ENCODE measurements around the gene ZNF598. TPM values are rescaled to one million over a fixed set of nuclear protein-coding genes. Genes with fewer than 3 reads are reported as not detected.

The ZNF598 gene
- total and polyA plus RNA-seq, 2 of the 13 experiments (the other 11 are each of a cell fraction or from before 2014, with no cell fraction given) = 13.5 to 14.2 TPM

GRCh38 chr16:2003827-2004641, 5.6 kb downstream of the ZNF598 start (continued):
- TF ChIP-seq UBTF (CRISPR knock-in tag; IDR thresholded peaks at IDR 0.05) = peak; percentile 68
- TF ChIP-seq ZNF772 (CRISPR knock-in tag; IDR thresholded peaks at IDR 0.05) = peak; percentile 67; the same call in 1 of the 2 replicates
- peak; percentile 64; the same call in 1 of the 2 replicates for TF ChIP-seq YEATS2 (CRISPR knock-in tag; IDR thresholded peaks at IDR 0.05; ENCODE audit: borderline replicate concordance)
- TF ChIP-seq PITX1 (CRISPR knock-in tag; IDR thresholded peaks at IDR 0.05) = peak; percentile 40; the same call in 1 of the 2 replicates
- TF ChIP-seq NR2F6 (IDR thresholded peaks at IDR 0.05) = peak; percentile 26; the same call in 1 of the 2 replicates
- peak; percentile 67 for TF ChIP-seq NR2F6 (CRISPR knock-in tag; IDR thresholded peaks at IDR 0.05)
- TF ChIP-seq, protein P1, sequence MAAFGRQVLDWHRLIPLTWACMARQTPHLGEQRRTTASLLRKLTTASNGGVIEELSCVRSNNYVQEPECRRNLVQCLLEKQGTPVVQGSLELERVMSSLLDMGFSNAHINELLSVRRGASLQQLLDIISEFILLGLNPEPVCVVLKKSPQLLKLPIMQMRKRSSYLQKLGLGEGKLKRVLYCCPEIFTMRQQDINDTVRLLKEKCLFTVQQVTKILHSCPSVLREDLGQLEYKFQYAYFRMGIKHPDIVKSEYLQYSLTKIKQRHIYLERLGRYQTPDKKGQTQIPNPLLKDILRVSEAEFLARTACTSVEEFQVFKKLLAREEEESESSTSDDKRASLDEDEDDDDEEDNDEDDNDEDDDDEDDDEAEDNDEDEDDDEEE (CRISPR knock-in tag; IDR thresholded peaks at IDR 0.05) = no peak
- no peak for TF ChIP-seq ZNF644 (CRISPR knock-in tag; IDR thresholded peaks at IDR 0.05; ENCODE audit: low read depth)
- peak; percentile 61; the same call in 1 of the 2 replicates for TF ChIP-seq BHLHE40 (IDR thresholded peaks at IDR 0.05; ENCODE audit: low read length)
- TF ChIP-seq ZNF331 (CRISPR knock-in tag; IDR thresholded peaks at IDR 0.05) = peak; percentile 69
- TF ChIP-seq RCOR2 (CRISPR knock-in tag; IDR thresholded peaks at IDR 0.05) = no peak
- TF ChIP-seq, protein P2, sequence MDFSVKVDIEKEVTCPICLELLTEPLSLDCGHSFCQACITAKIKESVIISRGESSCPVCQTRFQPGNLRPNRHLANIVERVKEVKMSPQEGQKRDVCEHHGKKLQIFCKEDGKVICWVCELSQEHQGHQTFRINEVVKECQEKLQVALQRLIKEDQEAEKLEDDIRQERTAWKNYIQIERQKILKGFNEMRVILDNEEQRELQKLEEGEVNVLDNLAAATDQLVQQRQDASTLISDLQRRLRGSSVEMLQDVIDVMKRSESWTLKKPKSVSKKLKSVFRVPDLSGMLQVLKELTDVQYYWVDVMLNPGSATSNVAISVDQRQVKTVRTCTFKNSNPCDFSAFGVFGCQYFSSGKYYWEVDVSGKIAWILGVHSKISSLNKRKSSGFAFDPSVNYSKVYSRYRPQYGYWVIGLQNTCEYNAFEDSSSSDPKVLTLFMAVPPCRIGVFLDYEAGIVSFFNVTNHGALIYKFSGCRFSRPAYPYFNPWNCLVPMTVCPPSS (IDR thresholded peaks at IDR 0.05) = no peak
- TF ChIP-seq ZBTB7B (CRISPR knock-in tag; IDR thresholded peaks at IDR 0.05) = peak; percentile 43; the same call in 1 of the 2 replicates
- 0 out of 2 replicates have a peak, but pooled peaks have one; percentile 51 for TF ChIP-seq ZNF205 (CRISPR knock-in tag; IDR thresholded peaks at IDR 0.05)
- no peak for TF ChIP-seq SMAD3 (CRISPR knock-in tag; IDR thresholded peaks at IDR 0.05)
- peak; percentile 39 for TF ChIP-seq IKZF4 (CRISPR knock-in tag; IDR thresholded peaks at IDR 0.05; ENCODE audit: borderline replicate concordance, low read depth, not compliant biosample characterization)
- TF ChIP-seq PHF5A (CRISPR knock-in tag; IDR thresholded peaks at IDR 0.05; ENCODE audit: low read depth, unreplicated experiment) = no peak

All from HepG2 (cell line).